Kidney epithelial cell (primary cell): Measurements from ENCODE around the gene NHSL1. TPM values are rescaled to one million over a fixed set of nuclear protein-coding genes. Genes with fewer than 3 reads are reported as not detected.

Source experiments
- DNase-seq: peaks from one replicate; pipeline ENCODE4 v3.0.0-alpha.2; 2010; ENCODE audit warnings: low read depth
- H3K27me3 ChIP-seq: 2 replicates; pipeline ENCODE4 v1.6.0; 2011; ENCODE audit warnings: low read length; ENCODE audit not compliant: control insufficient read depth, insufficient read depth
- H3K36me3 ChIP-seq: 2 replicates; pipeline ENCODE4 v1.5.1; 2011; ENCODE audit warnings: low read length; ENCODE audit not compliant: control insufficient read depth, insufficient read depth
- H3K4me3 ChIP-seq: 2 replicates; pipeline ENCODE4 v1.5.1; 2011; ENCODE audit warnings: low read depth, mild to moderate bottlenecking, control low read depth, low read length
- total RNA-seq: library from RNA; depleted of rRNA; stranded (reverse); fragments of >200 nt; gene quantifications from 2 replicates; pipeline ENCODE4 v1.2.3, GENCODE V29; 2015
- TF ChIP-seq, protein P1 (sequence below): IDR thresholded peaks from 2 replicates; pipeline ENCODE4 v1.5.1; 2011; ENCODE audit warnings: mild to moderate bottlenecking, moderate library complexity, low read length, control low read depth, inconsistent platforms; ENCODE audit not compliant: insufficient read depth, poor library complexity, severe bottlenecking

The NHSL1 gene
- total RNA-seq, 1 donor from 2014 or later = 11.5 TPM

DNA sequence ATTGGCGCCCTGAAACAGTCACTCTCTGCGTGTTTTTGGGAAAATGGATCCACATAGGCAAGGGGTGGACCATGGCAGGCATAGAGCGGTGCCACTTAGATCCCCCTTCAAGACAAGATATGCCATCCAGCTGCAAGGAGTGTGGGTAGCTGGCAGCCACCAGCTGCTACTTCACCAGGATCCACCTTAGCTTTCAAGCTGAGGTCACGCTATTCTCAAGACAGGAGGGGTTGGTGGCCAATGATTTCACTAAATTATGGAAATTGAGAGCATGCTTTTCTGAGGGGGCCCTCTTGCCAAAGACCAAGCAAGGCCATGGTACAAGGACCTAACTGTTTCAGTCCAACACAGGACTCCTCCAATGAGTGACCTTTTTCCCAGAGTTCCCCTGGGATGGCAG, 78.9 kb downstream of the NHSL1 start:
- Histone ChIP-seq H3K36me3 (no peaks in the 10 kb centered on the region), H3K4me3 (no peak overlapping the region)
- DNase-seq = no peak

DNA sequence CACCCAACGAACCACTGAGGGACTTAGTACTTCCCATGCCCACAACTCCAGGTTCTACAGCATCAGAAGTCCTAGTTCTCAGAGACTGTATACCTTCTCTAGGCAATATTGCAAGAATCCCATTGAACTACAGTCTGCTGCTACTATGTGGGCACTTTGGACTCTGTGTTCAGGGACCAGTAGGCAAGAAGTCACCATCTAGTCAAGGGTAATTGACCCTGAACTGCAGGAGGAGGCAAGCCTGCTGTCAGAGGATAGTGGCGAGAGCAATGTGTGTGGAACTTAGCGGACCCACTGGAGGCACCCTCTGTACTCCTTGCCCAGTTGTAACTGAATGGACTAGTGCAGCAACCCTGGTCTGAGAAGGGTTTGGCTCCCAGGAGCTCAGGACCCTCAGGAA, 79.5 kb downstream of the NHSL1 start:
- TF ChIP-seq, protein P1, sequence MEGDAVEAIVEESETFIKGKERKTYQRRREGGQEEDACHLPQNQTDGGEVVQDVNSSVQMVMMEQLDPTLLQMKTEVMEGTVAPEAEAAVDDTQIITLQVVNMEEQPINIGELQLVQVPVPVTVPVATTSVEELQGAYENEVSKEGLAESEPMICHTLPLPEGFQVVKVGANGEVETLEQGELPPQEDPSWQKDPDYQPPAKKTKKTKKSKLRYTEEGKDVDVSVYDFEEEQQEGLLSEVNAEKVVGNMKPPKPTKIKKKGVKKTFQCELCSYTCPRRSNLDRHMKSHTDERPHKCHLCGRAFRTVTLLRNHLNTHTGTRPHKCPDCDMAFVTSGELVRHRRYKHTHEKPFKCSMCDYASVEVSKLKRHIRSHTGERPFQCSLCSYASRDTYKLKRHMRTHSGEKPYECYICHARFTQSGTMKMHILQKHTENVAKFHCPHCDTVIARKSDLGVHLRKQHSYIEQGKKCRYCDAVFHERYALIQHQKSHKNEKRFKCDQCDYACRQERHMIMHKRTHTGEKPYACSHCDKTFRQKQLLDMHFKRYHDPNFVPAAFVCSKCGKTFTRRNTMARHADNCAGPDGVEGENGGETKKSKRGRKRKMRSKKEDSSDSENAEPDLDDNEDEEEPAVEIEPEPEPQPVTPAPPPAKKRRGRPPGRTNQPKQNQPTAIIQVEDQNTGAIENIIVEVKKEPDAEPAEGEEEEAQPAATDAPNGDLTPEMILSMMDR = no peak

More for the DNA sequence above, 78.9 kb downstream of the NHSL1 start:
- TF ChIP-seq, protein P1 = no peak
- H3K27me3 ChIP-seq = no peaks in the 10 kb centered on the region

DNA sequence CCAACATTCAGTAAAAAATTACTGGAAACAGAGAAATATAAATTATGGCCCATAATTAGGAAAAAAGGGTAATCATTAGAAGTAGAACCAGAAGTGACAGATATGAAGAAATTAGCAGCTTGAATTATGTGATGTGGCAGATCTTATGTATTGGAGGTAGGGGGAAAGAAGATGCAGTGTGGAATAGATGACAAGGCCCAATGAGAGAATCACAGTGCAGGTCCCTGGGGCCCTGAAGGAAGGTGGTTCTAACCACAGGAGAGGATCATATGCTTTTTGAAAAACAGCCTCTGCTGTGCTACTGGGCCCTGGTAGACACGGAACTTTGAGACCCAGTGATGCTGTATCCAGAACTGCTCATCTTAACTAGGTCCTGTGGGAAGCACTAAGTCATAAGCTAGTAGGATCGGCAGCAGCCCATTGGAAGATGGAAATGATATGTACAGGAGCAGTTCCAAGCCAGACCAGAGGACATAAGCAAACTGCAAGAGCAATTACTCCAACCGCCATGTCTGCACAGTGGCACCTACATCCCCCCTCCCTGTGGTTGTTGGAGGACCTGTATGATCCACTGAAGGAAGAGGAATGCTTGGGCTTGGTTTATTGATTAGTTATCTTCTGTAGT, 81.1 kb downstream of the NHSL1 start:
- Histone ChIP-seq H3K36me3 (no peaks in the 10 kb centered on the region), H3K27me3 (no peaks in the 10 kb centered on the region), H3K4me3 (no peak overlapping the region)
- TF ChIP-seq, protein P1 = no peak
- no peak for DNase-seq

More for the DNA sequence above, 79.5 kb downstream of the NHSL1 start:
- no peak overlapping the region for H3K4me3 ChIP-seq
- no peaks in the 10 kb centered on the region for H3K36me3 ChIP-seq
- no peaks in the 10 kb centered on the region for H3K27me3 ChIP-seq
- no peak for DNase-seq

DNA sequence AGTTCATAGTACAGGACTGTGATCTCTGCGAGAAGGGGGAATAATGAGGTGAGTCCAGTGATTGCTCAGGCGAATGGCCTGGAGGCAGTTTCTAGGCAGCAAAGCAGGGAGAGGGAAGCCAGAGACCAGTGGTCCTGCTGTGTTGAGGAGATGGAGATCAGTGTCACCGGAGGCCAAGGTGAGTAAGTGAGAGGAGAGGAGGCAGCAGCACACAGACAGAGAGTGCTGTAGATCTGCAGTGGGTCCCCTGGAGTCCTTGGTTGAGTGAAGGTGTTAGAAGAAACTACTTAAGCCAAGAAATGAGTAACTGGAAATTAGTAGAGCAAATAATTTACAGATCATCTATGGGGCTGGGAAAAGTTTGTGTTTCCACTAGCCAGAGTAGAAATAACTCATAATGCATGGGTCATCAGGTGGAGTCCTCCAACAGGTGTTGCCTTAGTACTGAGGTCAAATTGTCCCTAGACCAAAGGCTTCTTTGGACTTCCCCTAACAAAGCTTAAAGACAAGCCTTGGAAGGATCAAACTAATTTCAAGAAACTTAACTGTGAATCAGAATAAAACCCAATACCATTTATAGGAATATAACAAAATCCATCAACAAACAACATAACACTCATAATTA, 81.7 kb downstream of the NHSL1 start:
- TF ChIP-seq, protein P1 = no peak
- H3K36me3 ChIP-seq = no peaks in the 10 kb centered on the region
- no peak overlapping the region for H3K4me3 ChIP-seq
- no peak for DNase-seq
- no peaks in the 10 kb centered on the region for H3K27me3 ChIP-seq

DNA sequence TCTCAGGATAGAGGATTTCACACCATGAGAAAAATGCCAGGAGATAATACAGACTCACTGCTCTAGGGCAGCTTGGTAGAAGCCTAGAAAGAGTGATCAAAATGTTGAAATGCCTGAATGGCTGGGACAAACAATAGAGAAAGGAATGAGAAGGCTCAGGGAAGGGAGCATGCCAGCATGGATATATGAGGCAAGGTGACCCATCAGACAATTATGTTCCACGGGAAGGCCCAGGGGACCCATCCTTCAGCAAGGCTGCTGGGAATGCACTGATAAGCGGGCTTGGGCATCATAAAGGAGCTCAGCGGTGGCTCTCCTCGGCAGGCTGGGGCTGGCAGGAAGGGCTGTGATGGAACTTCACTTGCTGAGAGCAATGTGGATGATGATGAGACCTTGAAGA, 83.1 kb downstream of the NHSL1 start:
- no peaks in the 10 kb centered on the region for H3K27me3 ChIP-seq
- TF ChIP-seq, protein P1 = no peak
- no peak for DNase-seq
- no peak overlapping the region for H3K4me3 ChIP-seq
- no peaks in the 10 kb centered on the region for H3K36me3 ChIP-seq

DNA sequence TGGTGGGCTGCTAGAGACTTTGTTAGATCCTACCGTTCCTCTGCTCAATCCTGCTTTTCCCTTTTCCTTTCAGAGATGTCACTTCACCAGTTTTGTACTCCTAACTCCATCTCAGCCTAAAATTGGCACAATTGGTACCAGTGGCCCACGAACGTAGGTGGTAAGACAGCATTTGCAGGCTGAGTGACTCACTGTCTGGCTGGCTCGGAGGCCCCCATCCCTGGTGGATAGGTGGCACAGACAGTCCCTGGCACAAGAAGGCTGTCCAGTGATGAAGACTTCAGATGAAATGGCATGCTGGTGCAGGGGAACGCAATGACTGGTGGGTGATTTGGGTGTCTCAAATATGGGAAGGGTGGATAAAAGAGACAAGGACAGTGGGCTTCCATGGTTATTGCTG, 84.2 kb downstream of the NHSL1 start:
- TF ChIP-seq, protein P1 = no peak
- Histone ChIP-seq H3K4me3 (no peak overlapping the region), H3K27me3 (no peaks in the 10 kb centered on the region), H3K36me3 (no peaks in the 10 kb centered on the region)
- no peak for DNase-seq
